ENCODE results near the gene POLL.

The POLL gene

DNA sequence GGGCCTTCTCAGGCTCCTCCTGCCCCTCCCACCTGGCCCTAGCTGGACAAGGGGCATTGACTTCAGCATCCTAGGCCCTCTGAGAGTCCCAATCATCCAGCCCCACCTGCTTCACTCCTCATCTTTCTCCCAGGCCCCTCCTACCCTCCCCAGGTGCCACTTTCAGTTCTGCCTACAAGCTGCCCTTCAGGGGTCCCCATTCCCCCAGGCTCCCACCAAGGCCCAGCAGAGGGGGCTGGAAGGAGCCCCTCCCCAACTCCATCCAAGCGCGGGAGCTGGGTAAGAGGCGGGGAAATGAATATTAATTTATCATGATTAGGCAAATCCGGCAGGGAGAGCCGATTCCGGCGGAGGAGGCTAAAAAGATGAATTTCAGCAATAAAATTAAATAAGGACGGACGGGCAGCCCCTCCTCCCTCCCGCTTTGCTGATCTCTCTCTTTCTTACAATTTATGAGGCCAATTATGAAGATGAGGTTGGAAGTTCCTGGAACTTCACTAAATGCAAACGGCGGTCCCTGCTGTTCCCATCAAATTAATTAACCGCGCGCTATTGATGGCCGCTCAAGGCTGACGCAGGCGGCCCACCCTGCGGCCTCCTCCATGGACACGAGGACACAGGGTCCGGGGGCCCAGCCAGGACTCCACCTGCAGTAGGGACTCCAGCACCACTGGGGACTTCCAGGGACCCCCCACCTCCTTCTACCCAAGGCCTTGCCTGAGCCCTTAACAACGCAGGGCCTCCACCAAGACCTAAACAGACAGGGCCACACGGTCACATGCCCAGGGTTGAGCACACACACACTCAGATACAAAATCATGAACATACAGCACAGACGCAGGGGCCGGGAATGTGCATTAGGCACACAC, 13.9 kb downstream of the POLL start:
- no peak for DNase-seq (ENCODE audit: low spot score)

DNA sequence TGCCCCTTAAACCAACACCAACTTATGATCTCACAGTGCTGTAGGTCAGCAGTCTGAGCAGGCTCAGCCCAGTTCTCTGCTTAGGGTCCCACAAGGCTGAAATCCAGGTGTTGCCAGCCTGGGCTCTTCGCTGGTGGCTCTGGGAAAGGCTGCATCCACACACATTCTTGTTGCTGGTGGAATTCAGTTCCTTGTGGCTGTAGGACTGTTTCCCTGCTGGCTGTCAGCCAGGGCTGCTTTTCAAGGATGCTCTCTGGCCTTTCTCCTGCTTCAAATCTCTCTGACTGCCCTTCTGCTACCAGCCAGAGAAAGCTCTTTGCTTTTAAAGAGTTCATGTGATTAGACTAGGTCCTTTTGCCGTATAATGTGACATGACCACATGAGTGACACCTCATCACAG, 15.3 kb downstream of the POLL start:
- peak; percentile 63 for DNase-seq (ENCODE audit: low spot score)

DNA sequence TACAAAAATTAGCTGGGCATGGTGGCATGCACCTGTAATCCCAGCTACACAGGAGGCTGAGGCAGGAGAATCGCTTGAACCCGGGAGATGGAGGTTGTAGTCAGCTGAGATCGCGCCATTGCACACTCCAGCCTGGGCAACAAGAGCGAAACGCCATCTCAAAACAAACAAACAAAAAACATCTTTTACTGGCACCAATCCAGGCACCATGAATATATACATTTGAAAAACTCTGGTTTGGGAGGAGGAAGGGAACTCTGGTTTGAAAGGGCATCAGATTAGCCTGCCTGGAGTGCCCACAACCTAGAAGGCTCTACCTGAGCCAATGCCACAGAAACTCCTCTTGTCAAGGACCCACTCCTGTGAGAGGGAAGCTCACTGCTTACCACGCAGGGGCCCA, 15.9 kb downstream of the POLL start:
- peak; percentile 86 for DNase-seq (ENCODE audit: low spot score)

DNA sequence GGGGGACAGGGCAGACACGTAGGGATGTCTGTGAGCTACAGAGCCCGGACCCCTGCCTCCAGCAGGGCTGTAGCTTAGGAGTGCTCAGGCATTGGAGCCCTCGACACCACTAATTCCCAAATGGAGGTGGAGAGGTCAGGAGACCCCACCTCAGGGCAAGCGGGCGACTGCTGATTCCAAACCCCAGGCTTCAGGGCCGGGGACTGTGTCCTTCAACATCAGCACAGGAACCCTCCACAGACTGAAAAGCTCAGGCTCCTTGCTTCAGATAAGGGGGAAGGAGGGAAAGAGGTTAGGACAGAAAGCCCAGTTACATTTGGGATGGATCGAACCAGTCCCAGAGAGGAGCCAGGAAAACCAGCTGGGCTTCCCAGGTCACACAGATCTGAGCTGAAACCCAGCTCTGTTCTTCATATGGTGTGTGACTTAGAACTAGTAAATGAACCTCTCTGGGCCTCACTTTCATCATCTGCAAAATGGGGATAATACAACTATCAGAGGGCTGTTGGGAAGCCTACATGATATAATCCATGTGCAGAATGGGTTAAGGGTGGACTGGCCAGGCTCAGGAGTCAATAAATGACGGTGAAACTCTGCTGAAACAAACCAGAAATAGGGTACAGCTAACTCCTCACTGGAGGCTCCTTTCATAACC, 16.7 kb downstream of the POLL start:
- DNase-seq (ENCODE audit: low spot score), result peak; percentile 33

DNA sequence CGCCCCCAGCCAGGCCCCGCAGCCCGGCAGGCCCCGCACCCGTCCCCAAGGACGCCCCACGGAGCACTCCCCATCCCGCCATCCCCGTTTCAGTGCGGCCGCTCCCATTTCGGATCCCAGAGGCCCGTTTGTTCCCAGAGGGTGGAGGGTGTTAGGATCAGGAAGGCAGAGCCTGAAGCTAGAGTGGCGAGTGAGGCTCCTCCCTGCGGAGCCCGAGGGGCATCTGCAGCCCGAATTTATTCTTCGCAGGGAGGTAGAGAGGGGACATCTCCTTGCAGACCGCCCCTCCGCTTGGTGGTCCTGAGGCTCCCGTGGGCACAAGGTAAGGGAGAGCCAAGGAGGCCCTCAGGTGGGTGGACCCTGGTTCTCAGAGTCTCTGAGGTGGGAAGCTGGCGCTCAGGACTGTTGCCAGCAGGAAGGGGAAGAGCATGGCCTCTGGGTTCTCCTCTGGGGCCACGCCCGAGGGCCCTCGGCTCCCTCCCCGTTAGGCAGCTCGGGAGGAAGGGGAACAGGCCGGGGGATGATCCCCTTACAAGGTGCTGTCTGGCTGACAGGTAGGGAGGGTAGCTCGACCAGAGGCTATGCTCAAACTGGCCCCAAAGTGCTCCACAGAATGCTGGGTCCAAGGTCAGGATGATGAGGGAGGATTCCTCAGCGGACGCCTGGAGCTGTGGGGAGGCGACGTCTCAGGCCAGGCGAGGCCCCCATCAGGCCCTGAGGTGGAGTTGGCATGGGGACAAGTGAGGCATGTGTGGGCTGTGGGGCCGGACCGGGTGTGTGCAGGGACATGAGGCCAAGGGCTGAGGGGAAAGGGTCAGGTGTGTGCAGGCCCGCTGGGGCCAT, 17.4 kb downstream of the POLL start:
- no peak for DNase-seq (ENCODE audit: low spot score)

DNA sequence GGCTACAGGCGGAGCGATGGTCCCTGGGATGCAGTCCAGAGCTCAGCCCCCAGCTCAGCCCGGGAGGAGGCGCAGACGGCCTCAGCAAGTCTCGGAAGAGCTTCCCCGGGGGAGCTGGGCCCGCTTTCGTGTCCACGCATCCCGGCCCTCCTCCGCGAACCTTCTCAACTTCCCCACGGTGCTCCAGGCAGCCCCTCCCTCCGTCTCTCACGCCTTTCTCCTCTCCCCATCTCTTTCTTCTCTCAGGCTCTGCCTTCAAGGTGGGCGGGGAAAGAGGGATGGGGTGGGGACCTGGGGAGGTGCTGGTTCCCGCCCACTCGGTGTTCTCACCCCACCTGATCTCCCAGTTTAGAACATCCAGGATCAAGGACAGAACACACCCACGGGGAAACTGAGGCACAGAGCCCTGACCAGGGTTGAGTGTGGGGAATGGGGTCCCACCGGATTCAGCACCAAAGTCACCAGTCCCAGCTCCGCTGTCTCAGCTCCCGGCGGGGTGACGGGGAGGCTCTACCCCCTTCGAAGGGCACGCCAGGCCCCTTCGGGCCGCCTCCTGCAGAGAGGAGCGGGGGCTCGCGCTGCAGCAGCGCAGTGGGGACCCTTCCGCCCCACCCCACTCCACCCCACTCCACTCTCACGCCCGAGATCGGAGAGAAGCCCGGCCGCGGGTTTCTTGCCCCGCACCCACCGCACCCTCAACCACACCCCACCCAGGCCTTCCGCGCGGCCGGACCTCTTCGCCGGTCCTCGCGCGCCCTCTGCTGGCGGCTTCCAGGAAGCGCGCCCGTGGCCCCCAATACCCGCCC, 18.2 kb downstream of the POLL start:
- peak; percentile 92 for DNase-seq (ENCODE audit: low spot score)

DNA sequence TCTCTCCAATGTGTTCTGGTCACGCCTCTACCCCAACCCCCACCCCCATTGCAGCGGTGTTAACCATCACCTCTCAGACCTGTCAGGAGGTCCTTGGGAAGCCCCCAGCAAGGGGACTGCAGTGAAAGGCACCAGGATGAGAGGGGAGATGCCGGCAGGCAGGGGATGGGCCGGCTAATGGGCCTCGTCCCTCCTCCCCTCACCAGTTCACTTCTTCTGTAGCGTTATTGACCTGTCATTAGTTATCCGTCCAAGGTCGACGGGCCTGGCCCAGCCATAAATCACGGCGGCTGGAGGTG, 18.8 kb downstream of the POLL start:
- no peak for DNase-seq (ENCODE audit: low spot score)

DNA sequence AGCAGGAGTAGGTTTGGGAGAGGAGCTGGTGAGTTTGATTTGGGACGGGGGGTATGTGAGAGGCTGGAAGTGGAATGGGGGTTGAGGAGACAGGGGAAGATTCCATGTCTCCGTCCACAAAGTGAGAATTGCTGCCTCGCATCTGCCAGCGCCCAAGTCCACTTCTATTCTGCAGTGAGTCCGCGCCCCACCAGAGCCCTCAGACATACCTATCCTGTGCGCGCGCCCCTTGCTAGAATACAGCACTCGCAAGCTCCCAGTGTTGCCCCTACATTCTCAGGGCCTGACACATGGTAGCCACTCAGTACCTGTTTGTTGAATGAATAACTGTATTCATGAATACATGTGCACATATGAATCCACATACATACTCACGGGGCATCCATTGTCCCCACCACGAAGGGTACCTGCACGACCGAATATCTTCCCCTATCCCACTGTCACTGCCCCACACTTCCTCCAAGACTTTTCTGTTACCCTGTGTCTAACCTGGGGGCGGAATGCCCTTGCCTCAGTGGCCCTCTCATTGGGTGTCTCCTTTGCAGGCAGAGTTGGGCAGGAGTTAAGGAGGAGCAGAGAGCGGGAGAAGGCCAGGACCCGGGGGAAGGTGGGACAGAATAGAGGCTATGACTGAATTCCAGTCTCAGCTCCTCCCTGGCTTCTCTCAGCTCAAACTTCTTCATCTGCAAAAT, 19.9 kb downstream of the POLL start:
- no peak for DNase-seq (ENCODE audit: low spot score)

DNA sequence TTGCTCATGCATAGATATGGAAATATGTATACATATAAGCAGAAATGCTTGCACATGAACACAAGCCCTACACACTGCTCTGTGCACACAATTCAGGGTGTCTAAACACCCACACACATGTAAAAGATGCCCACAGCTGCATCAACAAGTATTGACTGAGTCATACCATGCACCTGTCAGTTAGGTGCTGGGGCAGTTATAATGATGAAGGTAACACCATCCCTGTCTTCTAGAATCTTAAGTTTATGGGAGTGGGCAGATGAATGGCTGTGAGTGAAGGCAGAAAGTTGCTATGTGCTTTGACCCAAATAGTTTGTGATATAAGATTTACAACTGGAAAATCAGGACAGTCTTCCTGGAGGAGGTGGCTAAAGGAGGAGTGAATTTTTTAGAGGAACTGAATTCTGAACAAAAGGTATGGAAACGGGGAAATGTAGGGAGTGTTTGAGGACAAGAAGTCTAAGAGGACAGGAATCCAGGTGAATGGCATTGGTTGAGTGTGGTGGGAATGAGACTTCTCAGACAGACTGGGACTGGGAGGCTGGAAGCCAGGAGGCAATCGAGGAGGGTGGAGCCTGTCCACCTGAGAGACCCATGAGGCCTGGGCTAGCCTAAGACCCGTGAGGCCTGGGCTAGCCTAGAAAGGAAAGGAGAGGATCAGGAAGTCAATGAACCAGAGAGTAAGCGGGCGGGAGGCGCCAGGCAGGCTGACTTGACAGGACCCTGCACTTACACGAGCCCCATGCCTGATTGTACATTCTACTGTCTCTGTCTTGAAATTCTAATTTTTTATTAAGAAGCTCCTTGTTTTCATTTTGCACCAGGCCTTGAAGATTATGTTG, 20.7 kb downstream of the POLL start:
- no peak for DNase-seq (ENCODE audit: low spot score)

DNA sequence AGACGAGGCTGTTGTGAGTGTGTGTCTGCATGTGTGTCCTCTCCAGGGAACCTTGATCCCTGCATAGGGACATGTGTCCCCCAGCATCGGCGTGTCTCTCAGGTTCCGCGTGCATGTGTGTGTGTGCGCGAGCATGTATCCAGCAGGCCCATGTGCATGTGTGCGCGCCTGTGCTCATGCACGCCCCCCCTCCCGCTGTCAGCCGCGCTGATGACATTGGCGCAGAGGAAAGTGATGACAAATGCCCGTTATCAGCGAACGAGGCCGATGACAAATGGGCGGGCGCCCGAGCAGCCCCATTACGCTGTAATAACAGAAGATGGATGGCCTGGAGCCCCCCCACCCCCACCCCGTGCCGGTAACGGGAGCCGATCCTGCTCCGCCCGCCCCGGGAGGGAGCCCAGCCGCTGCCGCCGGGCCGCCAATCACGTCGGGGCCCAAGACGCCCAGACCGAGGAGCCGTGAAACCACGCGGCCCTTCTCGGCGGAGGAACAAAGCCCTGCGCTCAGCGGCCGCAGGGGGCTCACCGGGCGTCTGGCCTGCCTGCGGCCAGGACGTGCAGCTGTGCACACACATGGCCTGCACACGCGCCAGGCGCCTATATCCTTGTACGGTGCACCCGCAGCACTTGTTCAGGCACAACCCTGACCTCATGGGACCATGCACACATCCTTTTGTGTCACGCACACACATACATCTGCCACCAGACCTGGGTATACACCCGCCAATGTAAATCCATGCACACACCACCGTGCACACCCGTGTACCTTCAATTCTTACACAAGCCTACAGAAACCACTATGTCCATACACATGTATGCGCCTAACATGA, 21.5 kb downstream of the POLL start:
- no peak for DNase-seq (ENCODE audit: low spot score)

DNA sequence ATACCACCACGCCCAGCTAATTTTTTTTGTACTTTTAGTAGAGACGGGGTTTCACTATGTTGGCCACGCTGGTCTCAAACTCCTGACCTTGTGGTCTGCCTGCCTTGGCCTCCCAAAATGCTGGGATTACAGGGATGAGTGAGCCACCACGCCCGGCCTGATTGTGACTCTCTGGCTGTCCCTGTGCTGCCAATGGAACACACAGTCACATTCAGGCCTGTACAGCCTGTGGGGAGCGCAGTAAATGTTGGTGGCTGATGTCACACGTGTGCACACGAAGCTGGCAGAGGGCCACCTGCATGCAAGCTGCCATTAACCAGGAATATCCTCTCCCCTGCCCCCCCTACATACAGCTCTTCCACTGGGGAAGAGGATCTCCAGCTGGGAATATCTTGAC, 22.1 kb downstream of the POLL start:
- no peak for DNase-seq (ENCODE audit: low spot score)

DNA sequence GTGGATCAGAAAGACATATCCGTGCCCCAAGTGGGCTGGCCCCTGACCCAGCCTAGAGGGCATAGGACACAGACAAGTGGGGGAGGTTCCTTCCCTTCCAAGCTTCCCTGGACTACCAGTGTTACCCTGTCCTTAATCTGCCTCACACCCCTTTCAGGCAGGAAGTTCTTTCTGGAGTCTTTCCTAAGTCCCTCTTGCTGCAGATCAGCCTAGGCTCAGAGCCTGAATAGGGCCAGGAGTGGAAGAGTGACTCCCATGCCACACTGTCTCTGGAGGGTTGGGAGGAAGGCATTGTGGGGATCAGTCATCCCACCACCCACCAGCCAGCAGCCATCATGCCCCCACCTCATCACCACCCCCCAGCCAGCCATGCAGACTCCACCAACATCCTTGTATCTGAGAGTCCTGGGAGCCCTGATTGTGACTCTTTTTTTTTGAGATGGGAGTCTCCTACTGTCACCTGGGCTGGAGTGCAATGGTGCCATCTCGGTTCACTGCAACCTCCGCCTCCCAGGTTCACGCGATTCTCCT, 22.6 kb downstream of the POLL start:
- DNase-seq (ENCODE audit: low spot score), result no peak

DNA sequence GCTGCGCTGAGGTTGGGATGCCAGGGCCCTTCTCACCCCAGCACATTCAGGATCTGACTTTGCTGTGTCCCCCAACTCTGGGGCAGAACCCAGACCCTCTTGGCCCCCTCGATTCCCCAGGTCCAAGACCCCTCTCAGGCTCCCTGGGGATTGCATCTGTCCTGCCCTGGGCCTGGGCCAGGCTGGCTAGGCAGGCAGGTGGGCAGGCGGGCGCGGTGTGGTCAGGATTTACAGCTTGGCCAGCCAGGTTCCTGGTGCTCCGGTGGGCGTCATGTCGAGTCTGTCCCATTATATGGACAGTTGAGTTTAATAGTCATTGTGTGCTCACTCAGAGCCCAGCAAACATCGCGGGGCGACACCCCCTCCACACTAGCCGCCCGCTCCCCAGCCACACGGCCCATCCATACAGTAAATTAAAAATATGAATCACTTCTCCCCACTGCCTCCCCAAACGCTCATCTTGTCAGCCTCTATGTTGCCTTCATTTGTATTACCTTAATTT, 23.5 kb downstream of the POLL start:
- no peak for DNase-seq (ENCODE audit: low spot score)

DNA sequence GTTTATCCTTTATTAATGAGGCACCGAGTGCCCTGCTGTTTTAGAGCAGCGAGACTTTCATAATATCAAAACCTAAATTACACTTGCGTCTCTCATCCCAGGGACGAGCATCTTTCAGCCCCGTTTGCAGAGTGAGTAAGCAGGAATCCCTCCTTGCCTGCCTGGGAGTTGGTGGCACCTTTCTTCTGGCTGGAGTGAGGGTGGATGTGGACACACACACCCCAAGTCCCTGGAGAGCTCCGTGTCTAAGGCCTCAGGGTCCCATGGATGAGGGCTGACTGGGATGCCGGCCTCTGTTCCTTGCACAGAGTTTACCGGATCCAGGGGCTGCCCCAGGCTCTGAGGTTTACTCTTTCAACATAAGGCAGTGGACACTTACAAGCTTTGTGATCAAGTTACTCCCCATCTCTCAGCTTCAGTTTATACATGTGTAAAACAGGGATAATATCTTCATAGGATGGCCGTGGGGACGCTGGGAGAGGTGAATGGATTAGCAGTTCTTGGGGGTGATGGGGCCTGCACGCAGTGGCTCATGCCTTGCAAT, 24.5 kb downstream of the POLL start:
- no peak for DNase-seq (ENCODE audit: low spot score)

DNA sequence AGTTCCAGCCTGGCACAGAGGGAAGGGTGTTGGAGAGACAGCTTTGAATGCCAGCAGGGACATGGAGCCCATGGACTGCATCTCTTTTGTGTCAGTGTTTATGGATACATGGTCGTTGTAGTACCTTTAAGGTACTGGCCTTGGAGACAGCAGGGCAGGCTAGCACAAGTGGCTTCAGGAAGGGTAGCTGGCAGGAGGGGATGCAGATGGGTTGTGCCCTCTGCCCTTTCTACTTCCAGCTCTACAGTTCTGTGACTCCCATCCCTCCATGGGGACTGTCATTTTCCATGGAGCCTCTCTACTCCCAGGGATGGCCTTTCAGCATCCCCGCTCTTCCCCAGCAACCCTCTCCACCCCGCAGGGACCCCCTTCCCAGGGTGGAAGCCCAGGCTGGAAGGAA, 25.1 kb downstream of the POLL start:
- no peak for DNase-seq (ENCODE audit: low spot score)

DNA sequence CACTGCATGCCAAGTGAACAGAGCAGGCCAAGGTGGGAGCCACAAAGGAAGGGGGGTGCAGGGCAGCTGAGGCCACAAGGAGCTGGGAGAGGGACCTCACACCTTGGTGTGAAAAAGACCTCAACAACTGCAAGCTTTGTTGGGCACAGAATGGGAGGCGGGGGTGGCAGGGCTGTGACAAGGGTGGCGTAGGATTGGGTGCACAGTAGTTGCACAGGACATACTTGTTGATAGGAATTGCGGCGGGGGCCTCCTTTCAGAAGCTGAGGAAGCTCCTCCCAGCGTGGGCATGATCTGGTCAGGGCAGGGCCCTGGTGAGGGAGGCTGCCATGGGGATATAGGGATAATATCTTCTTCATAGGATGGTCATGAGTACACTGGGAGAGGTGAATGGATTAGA, 25.8 kb downstream of the POLL start:
- no peak for DNase-seq (ENCODE audit: low spot score)

DNA sequence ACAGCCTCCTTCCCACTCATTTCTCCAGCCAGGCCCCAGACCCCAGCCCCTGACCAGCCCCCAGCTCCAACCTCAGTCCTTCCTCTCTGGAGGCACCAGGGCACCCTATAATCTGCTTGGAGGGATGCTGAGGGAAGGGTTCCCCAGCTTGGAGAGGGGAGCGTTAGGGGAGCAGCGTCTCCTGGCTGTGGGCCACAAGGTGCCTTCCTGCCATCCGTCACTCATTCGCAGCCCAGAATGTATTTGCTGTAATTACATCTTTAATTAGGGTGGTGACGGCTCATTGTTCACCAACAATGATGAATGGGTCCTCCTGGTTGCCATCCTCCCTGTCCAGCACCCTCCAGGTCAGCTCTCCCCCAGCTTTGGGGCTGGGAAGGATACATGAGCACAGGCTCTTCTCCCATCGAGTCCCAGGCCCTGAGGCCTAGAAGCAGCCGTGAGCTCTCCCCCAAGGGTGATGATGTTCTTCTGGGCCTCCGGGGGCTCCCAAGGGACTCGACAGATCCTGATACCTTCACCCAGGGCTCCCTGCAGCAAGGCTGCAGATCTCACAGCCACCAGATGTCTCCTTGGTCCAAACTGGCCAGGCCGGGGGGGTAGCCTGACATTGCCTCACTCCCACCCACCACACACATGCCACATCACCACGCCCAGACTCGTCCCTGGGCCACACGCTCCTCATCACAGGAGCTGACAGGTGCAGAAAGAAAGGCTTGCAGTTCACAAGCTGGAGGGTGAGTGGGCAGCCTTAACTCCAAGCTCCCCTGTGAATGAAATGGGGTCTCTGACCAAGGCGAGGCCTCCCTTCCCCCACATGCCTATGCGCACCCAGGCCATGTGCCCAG, 26.8 kb downstream of the POLL start:
- no peak for DNase-seq (ENCODE audit: low spot score)
